Measurements from ENCODE around the gene CHD6. TPM values are rescaled to one million over a fixed set of nuclear protein-coding genes. Genes with fewer than 3 reads are reported as not detected.

The CHD6 gene
- total RNA-seq, 1 experiment from 2014 or later, result 51.1 TPM

- Histone ChIP-seq H3K4me3 (no peak overlapping the region), H3K9me3 (ENCODE audit: insufficient read depth, low read depth) (no peaks in the 10 kb centered on the region), H3K4me2 (peak overlapping the region; percentile 10; the same call in 1 of the 2 replicates), H3K79me2 (ENCODE audit: low read depth) (no peaks in the 10 kb centered on the region), H3K36me3 (ENCODE audit: low read depth) (no peaks in the 10 kb centered on the region), H3F3A (ENCODE audit: insufficient read depth, low read depth) (peaks cover 20% of the 10 kb centered on the region), H2AFZ (no peak overlapping the region), H3K4me1 (replicated peaks; ENCODE audit: insufficient read depth) (peaks cover 24% of the 10 kb centered on the region), H3K27me3 (ENCODE audit: insufficient read depth, low read depth) (no peaks in the 10 kb centered on the region), H3K27ac (no peak overlapping the region), H3K9me2 (ENCODE audit: insufficient read depth) (no peaks in the 10 kb centered on the region), H4K20me1 (ENCODE audit: insufficient read depth) (no peaks in the 10 kb centered on the region)
- TF ChIP-seq EZH2 (IDR thresholded peaks at IDR 0.05; ENCODE audit: low read depth) (no peak), CTCF (conservative IDR thresholded peaks at IDR 0.05) (no peak)
- intact Hi-C loops (cut with micrococcal nuclease; ENCODE audit: unreplicated experiment), result no loop called here
- BruUV-seq (replicated peaks), result no TSS peak
- peak in 1 of 2 experiments; percentile 30 for DNase-seq
- CTCF ChIA-PET, result no interaction called here
- POLR2A ChIA-PET (ENCODE audit: unreplicated experiment), result no interaction called here
These were observed 222.2 kb downstream of the CHD6 start for GRCh38 chr20:41395667-41396664.

GRCh38 chr20:41394931-41395666, 223.1 kb downstream of the CHD6 start:
- Histone ChIP-seq H3K27ac (no peak overlapping the region), H3K36me3 (ENCODE audit: low read depth) (no peaks in the 10 kb centered on the region), H2AFZ (no peak overlapping the region), H3K4me2 (no peak overlapping the region), H3K79me2 (ENCODE audit: low read depth) (no peaks in the 10 kb centered on the region), H3K27me3 (ENCODE audit: insufficient read depth, low read depth) (no peaks in the 10 kb centered on the region), H3F3A (ENCODE audit: insufficient read depth, low read depth) (peaks cover 26% of the 10 kb centered on the region), H3K4me3 (no peak overlapping the region), H4K20me1 (ENCODE audit: insufficient read depth) (no peaks in the 10 kb centered on the region), H3K9me2 (ENCODE audit: insufficient read depth) (no peaks in the 10 kb centered on the region), H3K4me1 (replicated peaks; ENCODE audit: insufficient read depth) (peaks cover 28% of the 10 kb centered on the region), H3K9me3 (ENCODE audit: insufficient read depth, low read depth) (no peaks in the 10 kb centered on the region)
- DNase-seq, result no peak
- TF ChIP-seq EZH2 (IDR thresholded peaks at IDR 0.05; ENCODE audit: low read depth) (no peak), CTCF (conservative IDR thresholded peaks at IDR 0.05) (no peak)
- no TSS peak for BruUV-seq (replicated peaks)
- intact Hi-C loops (cut with micrococcal nuclease; ENCODE audit: unreplicated experiment), result no loop called here
- CTCF ChIA-PET, result no interaction called here
- POLR2A ChIA-PET (ENCODE audit: unreplicated experiment), result no interaction called here

- no peak for DNase-seq
- Histone ChIP-seq H3K27ac (no peak overlapping the region), H3K9me2 (ENCODE audit: insufficient read depth) (no peaks in the 10 kb centered on the region), H3K4me1 (replicated peaks; ENCODE audit: insufficient read depth) (peaks cover 24% of the 10 kb centered on the region), H3K4me3 (no peak overlapping the region), H3K9me3 (ENCODE audit: insufficient read depth, low read depth) (no peaks in the 10 kb centered on the region; the same call in 1 of the 2 replicates), H3F3A (ENCODE audit: insufficient read depth, low read depth) (peaks cover 26% of the 10 kb centered on the region), H3K79me2 (ENCODE audit: low read depth) (no peaks in the 10 kb centered on the region), H4K20me1 (ENCODE audit: insufficient read depth) (no peaks in the 10 kb centered on the region), H3K36me3 (ENCODE audit: low read depth) (no peaks in the 10 kb centered on the region), H3K27me3 (ENCODE audit: insufficient read depth, low read depth) (no peaks in the 10 kb centered on the region), H3K4me2 (no peak overlapping the region), H2AFZ (no peak overlapping the region)
- TF ChIP-seq CTCF (conservative IDR thresholded peaks at IDR 0.05) (no peak), EZH2 (IDR thresholded peaks at IDR 0.05; ENCODE audit: low read depth) (no peak)
- POLR2A ChIA-PET (ENCODE audit: unreplicated experiment), result no interaction called here
- CTCF ChIA-PET, result no interaction called here
- no TSS peak for BruUV-seq (replicated peaks)
- intact Hi-C loops (cut with micrococcal nuclease; ENCODE audit: unreplicated experiment), result no loop called here
These were observed 224.1 kb downstream of the CHD6 start for GRCh38 chr20:41394081-41394480.

All from PC-9 (cell line).